Activated B cell treated with CpG ODN at 0.5 μM for 24 hours (primary cell): Measurements from ENCODE around the gene CAD. TPM values are rescaled to one million over a fixed set of nuclear protein-coding genes. Genes with fewer than 3 reads are reported as not detected.

Experiments
- ATAC-seq: fragments of 200-7000 bp; cut with Tn5 transposase; one replicate; pipeline ENCODE4 v1.10.0; 2021; ENCODE audit warnings: low read depth, mild to moderate bottlenecking, moderate library complexity
- CTCF ChIA-PET: fragments of 350-600 bp; sonication (Branson Sonifier 250); formaldehyde crosslinking; loops from one replicate; lab custom pipeline; 2021; ENCODE audit warnings: antibody characterized with exemption; lab: Charles Lee
- POLR2A ChIA-PET: fragments of 350-600 bp; sonication (Branson Sonifier 250); formaldehyde crosslinking; loops from one replicate; lab custom pipeline; 2021; ENCODE audit warnings: antibody characterized with exemption; lab: Charles Lee
- DNase-seq: peaks from one replicate; pipeline ENCODE4 v3.0.0; 2022
- H3K27ac Mint-ChIP-seq: one replicate; pipeline ENCODE4 v1.8.0; 2020; ENCODE audit warnings: mixed read lengths
- H3K27me3 Mint-ChIP-seq: one replicate; pipeline ENCODE4 v1.8.0; 2021; ENCODE audit warnings: mixed read lengths
- H3K36me3 Mint-ChIP-seq: one replicate; pipeline ENCODE4 v1.8.0; 2021; ENCODE audit warnings: low read depth, mixed read lengths
- H3K4me1 Mint-ChIP-seq: one replicate; pipeline ENCODE4 v1.8.0; 2021; ENCODE audit warnings: mixed read lengths
- H3K4me3 Mint-ChIP-seq: one replicate; pipeline ENCODE4 v1.8.0; 2020; ENCODE audit warnings: mild to moderate bottlenecking, mixed read lengths
- H3K9me3 Mint-ChIP-seq: one replicate; pipeline ENCODE4 v1.8.0; 2020; ENCODE audit warnings: mixed read lengths
- CTCF ChIP-seq: fragments of 200-600 bp; IDR thresholded peaks from one replicate; pipeline ENCODE4 v1.8.0; 2022; ENCODE audit warnings: antibody characterized with exemption, mild to moderate bottlenecking
- intact Hi-C: fragments of 100-400 bp; cut with micrococcal nuclease; formaldehyde crosslinking; loops from one replicate; pipeline ENCODE4 v1.15.1; 2024
- total RNA-seq: library from RNA; stranded (reverse); gene quantifications from 2 replicates; pipeline ENCODE4 v1.2.3, GENCODE V29; 2022

The CAD gene
- total RNA-seq, 1 donor from 2014 or later: 64.1 TPM

DNA sequence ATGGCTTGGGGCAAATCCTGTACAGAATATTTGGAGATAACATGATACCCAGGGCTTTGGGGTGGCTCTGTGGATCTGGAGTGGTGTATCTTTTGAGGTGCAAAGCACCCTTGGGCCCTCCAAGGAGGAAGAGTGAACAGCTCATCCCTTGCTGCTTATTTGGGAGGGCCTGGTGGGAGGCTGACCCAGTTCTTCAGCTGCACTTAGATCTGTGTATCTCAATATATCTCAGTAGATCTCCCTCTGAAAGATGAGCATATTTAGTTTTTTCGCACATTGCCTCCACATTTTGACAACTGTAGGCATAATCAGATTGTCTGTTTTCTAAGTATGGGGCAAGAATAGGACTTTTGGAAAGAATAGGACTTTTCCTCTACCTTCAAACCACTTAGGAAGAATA lies 67.8 kb downstream of the CAD start:
- ChIA-PET POLR2A (no interaction called here), CTCF (interaction anchor here (3.0 to 6.6 kb wide), 2 partner anchors 322 to 439 kb away, joined by 12 to 100 read pairs; no protein-coding TSS in a partner anchor)
- Mint-ChIP-seq H3K9me3 (no peaks in the 10 kb centered on the region), H3K36me3 (no peaks in the 10 kb centered on the region), H3K27ac (no peak overlapping the region), H3K4me3 (no peak overlapping the region), H3K27me3 (peaks cover 24% of the 10 kb centered on the region), H3K4me1 (peaks cover under 1% of the 10 kb centered on the region)
- ATAC-seq (no peak), DNase-seq (no peak)
- no peak for TF ChIP-seq CTCF
- intact Hi-C loops: loop anchor here (5.0 kb wide), 1 partner anchor 113 kb away; no protein-coding TSS in a partner anchor

- ChIA-PET CTCF (interaction anchor here (1.0 kb wide), 1 partner anchor 17 kb away, joined by 4 read pairs; no protein-coding TSS in a partner anchor), POLR2A (no interaction called here)
- no peak for DNase-seq
- H3K36me3 Mint-ChIP-seq: no peaks in the 10 kb centered on the region
- intact Hi-C loops: no loop called here
- peaks cover 23% of the 10 kb centered on the region for H3K27me3 Mint-ChIP-seq
- H3K4me3 Mint-ChIP-seq: no peak overlapping the region
- H3K4me1 Mint-ChIP-seq: no peaks in the 10 kb centered on the region
- no peak for TF ChIP-seq CTCF
- ATAC-seq: no peak
- no peak overlapping the region for H3K27ac Mint-ChIP-seq
- H3K9me3 Mint-ChIP-seq: no peaks in the 10 kb centered on the region
These were observed 68.3 kb downstream of the CAD start for GRCh38 chr2:27285481-27285880.

GRCh38 chr2:27288610-27289009 lies 71.4 kb downstream of the CAD start:
- Mint-ChIP-seq H3K27ac (no peak overlapping the region), H3K4me1 (peaks cover 6% of the 10 kb centered on the region), H3K9me3 (no peaks in the 10 kb centered on the region), H3K27me3 (peaks cover 18% of the 10 kb centered on the region), H3K4me3 (no peak overlapping the region), H3K36me3 (no peaks in the 10 kb centered on the region)
- no peak for DNase-seq
- ChIA-PET CTCF (no interaction called here), POLR2A (no interaction called here)
- TF ChIP-seq CTCF: no peak
- intact Hi-C loops: no loop called here
- no peak for ATAC-seq

GRCh38 chr2:27290549-27290948 lies 73.4 kb downstream of the CAD start:
- Mint-ChIP-seq H3K36me3 (no peaks in the 10 kb centered on the region), H3K4me3 (no peak overlapping the region), H3K9me3 (no peaks in the 10 kb centered on the region), H3K27me3 (peaks cover 18% of the 10 kb centered on the region), H3K4me1 (peaks cover 6% of the 10 kb centered on the region), H3K27ac (no peak overlapping the region)
- intact Hi-C loops: no loop called here
- TF ChIP-seq CTCF: no peak
- CTCF ChIA-PET: interaction anchor here (1.3 kb wide), 1 partner anchor 11 kb away, joined by 5 read pairs; no protein-coding TSS in a partner anchor
- DNase-seq: no peak
- ATAC-seq: no peak
- POLR2A ChIA-PET: no interaction called here

DNA sequence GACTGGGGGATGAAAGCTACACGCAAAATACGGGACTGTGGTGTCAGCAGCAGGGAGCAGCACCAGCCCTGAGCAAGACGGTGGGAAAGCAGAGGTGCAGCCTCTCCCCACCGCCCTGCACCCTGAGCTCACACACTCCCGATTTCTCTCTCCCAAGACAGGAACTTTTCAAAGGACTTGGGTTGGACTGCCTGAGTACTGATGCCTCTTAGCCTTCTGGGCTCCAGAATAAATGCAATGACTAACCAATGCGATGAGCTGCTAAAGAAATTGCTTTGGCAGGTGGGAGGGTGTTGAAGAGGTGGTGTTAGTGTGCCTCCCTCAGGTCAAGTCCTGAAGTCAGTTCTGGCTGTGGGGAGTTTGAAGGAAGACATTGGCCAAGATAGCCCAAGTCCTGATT lies 74.7 kb downstream of the CAD start:
- H3K27me3 Mint-ChIP-seq: peaks cover 15% of the 10 kb centered on the region
- H3K4me1 Mint-ChIP-seq: peaks cover 6% of the 10 kb centered on the region
- no peak overlapping the region for H3K27ac Mint-ChIP-seq
- H3K36me3 Mint-ChIP-seq: no peaks in the 10 kb centered on the region
- ATAC-seq: no peak
- intact Hi-C loops: no loop called here
- TF ChIP-seq CTCF: no peak
- no peaks in the 10 kb centered on the region for H3K9me3 Mint-ChIP-seq
- ChIA-PET CTCF (no interaction called here), POLR2A (no interaction called here)
- DNase-seq: no peak
- H3K4me3 Mint-ChIP-seq: no peak overlapping the region

Other genes with a start within 250 kb of the CAD start
- 4.6 and 6.3 TPM in 2 replicates for gene MAPRE3, start 246.7 kb upstream of the CAD start, total RNA-seq
- 84.4 and 92.1 TPM in 2 replicates for gene TMEM214, start 184.4 kb upstream of the CAD start, total RNA-seq
- 14.9 and 15.2 TPM in 2 replicates for gene AGBL5, start 165.7 kb upstream of the CAD start, total RNA-seq
- 243 and 265 TPM in 2 replicates for gene OST4, start 145.7 kb upstream of the CAD start, total RNA-seq
- 0.29 and 0.69 TPM in 2 replicates for gene EMILIN1, start 138.8 kb upstream of the CAD start, total RNA-seq
- gene KHK, start 130.6 kb upstream of the CAD start, total RNA-seq: 2.2 and 2.6 TPM in 2 replicates
- gene CGREF1, start 98.2 kb upstream of the CAD start, total RNA-seq: 0.17 and 0.31 TPM in 2 replicates
- 0.20 and 1.1 TPM in 2 replicates for gene ABHD1, start 93.6 kb upstream of the CAD start, total RNA-seq
- 38.6 and 38.7 TPM in 2 replicates for gene PREB, start 82.7 kb upstream of the CAD start, total RNA-seq
- not detected in 2 replicates for gene PRR30, start 78.0 kb upstream of the CAD start, total RNA-seq
- 0.07 TPM in 1 of 2 replicates, not detected in the other for gene TCF23, start 68.4 kb upstream of the CAD start, total RNA-seq
- gene ATRAID, start 5.3 kb upstream of the CAD start, total RNA-seq: 73.9 and 77.2 TPM in 2 replicates
- 53.2 and 69.9 TPM in 2 replicates for gene SLC5A6, start 5.1 kb upstream of the CAD start, total RNA-seq
- 0.12 and 0.27 TPM in 2 replicates for gene SLC30A3, start 45.7 kb downstream of the CAD start, total RNA-seq
- gene DNAJC5G, start 58.1 kb downstream of the CAD start, total RNA-seq: not detected in 2 replicates
- gene TRIM54, start 65.1 kb downstream of the CAD start, total RNA-seq: not detected in 2 replicates
- 1.0 and 1.2 TPM in 2 replicates for gene UCN, start 91.1 kb downstream of the CAD start, total RNA-seq
- gene MPV17, start 105.7 kb downstream of the CAD start, total RNA-seq: 78.1 and 98.3 TPM in 2 replicates
- gene GTF3C2, start 139.4 kb downstream of the CAD start, total RNA-seq: 91.7 and 119 TPM in 2 replicates
- gene EIF2B4, start 153.0 kb downstream of the CAD start, total RNA-seq: 43.3 and 49.9 TPM in 2 replicates
- 124 and 128 TPM in 2 replicates for gene SNX17, start 153.2 kb downstream of the CAD start, total RNA-seq
- 30.1 and 32.8 TPM in 2 replicates for gene ZNF513, start 163.4 kb downstream of the CAD start, total RNA-seq
- gene PPM1G, start 192.2 kb downstream of the CAD start, total RNA-seq: 74.7 and 75.2 TPM in 2 replicates
- 78.9 and 82.3 TPM in 2 replicates for gene NRBP1, start 211.3 kb downstream of the CAD start, total RNA-seq
- 6.3 and 10.0 TPM in 2 replicates for gene KRTCAP3, start 225.0 kb downstream of the CAD start, total RNA-seq